Astrocyte (in vitro differentiated cells and primary cell): Measurements from ENCODE around the gene CYYR1.

Experiments
- CTCF ChIP-seq: IDR thresholded peaks from 2 replicates; pipeline ENCODE4 v1.5.1; 2011; ENCODE audit warnings: low read depth, mild to moderate bottlenecking, inconsistent platforms, low read length, moderate library complexity; ENCODE audit not compliant: insufficient read depth
- EZH2 ChIP-seq: IDR thresholded peaks from 2 replicates; pipeline ENCODE4 v1.6.1; 2012; ENCODE audit warnings: mild to moderate bottlenecking, low read length, inconsistent platforms; ENCODE audit not compliant: insufficient read depth

GRCh38 chr21:26529526-26529925 lies 43.6 kb downstream of the CYYR1 start:
- no peak for TF ChIP-seq CTCF
- TF ChIP-seq EZH2, result no peak
